Measurements from ENCODE around the gene DPPA2. TPM values are rescaled to one million over a fixed set of nuclear protein-coding genes. Genes with fewer than 3 reads are reported as not detected.

The DPPA2 gene
- total and polyA plus RNA-seq, 2 of the 8 experiments (the other 6 are each of a cell fraction or from before 2014, with no cell fraction given): 7.8 to 12.6 TPM

DNA sequence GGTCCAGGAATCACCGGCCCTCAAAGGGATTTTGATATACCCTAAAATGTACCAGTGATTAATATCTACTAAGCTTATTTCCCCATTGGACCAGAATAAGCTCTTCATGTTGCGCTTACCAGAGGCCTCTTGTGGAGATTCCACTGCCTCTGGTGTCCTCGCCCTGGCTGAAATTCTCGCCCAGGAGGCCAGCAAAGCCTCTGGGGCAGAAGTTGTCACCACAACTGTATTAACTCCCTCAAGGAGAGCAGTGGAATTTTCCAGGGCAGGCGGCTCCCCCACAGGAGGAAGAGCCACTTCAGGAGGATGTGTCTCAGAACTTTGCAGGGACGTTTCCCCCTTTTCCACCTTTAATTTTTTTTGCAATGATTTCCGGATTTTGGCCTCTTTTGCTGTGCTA is 14.1 kb upstream of the DPPA2 start:
- H3K27me3 ChIP-seq (replicated peaks in 1 of 4; ENCODE audit: control insufficient read depth in 3 of 4, extremely low read depth in 1 of 4, insufficient read depth in 3 of 4, low read length in 3 of 4): no peaks in the 10 kb centered on the region
- H3K23ac ChIP-seq (ENCODE audit: insufficient read length): no peak overlapping the region
- H3K27ac ChIP-seq (ENCODE audit: low read depth, low read length): no peak overlapping the region
- ChIA-PET POLR2A (ENCODE audit: partially characterized antibody) (interaction anchor here (0.7 to 37.7 kb wide), 14 partner anchors 3 to 84 kb away, joined by 3 to 681 read pairs (median 5); partner anchors contain the start of genes DPPA2 and DPPA4), CTCF (ENCODE audit: partially characterized antibody) (interaction anchor here (0.6 to 1.8 kb wide), 8 partner anchors 14 to 77 kb away, joined by 3 to 7 read pairs (median 4); no protein-coding TSS in a partner anchor)
- H2BK120ac ChIP-seq (replicated peaks; ENCODE audit: low read depth, low read length): no peak overlapping the region
- H2BK20ac ChIP-seq (ENCODE audit: low read length): no peak overlapping the region
- no peak overlapping the region for H4K5ac ChIP-seq (ENCODE audit: insufficient read length, low read depth, low read length)
- no peaks in the 10 kb centered on the region; the same call in 1 of the 2 replicates for H3K79me1 ChIP-seq (ENCODE audit: low read depth, low read length)
- H4K20me1 ChIP-seq (replicated peaks in 1 of 2; ENCODE audit: control insufficient read depth in 1 of 2, insufficient read depth in 2 of 2, low read length in 2 of 2): peaks cover 36 to 52% of the 10 kb centered on the region in 2 experiments
- H4K91ac ChIP-seq (replicated peaks; ENCODE audit: insufficient read length, low read length): no peak overlapping the region
- no peak overlapping the region for H2AFZ ChIP-seq (ENCODE audit: low read length)
- peaks cover 13% of the 10 kb centered on the region for H3K23me2 ChIP-seq (ENCODE audit: low read depth, low read length)
- no peak overlapping the region for H3K14ac ChIP-seq (ENCODE audit: insufficient read length)
- H2BK5ac ChIP-seq (ENCODE audit: low read depth, low read length): no peak overlapping the region
- H2AK5ac ChIP-seq (ENCODE audit: low read depth, low read length): no peak overlapping the region
- H3K4ac ChIP-seq (replicated peaks; ENCODE audit: insufficient read length, low read depth, low read length): no peak overlapping the region
- no peaks in the 10 kb centered on the region for H3K9me3 ChIP-seq (ENCODE audit: insufficient read depth in 2 of 2, low read depth in 1 of 2, low read length in 1 of 2)
- peak overlapping the region in 1 of 4 experiments; percentile 36; a peak in 1 of 8 replicates for H3K4me3 ChIP-seq (ENCODE audit: extremely low read depth in 1 of 4, insufficient read depth in 2 of 4, low read depth in 3 of 4, low read length in 4 of 4)
- no peak overlapping the region for H2BK12ac ChIP-seq (ENCODE audit: low read depth, low read length)
- no peak overlapping the region for H4K8ac ChIP-seq (ENCODE audit: extremely low read depth, insufficient read depth, low read length)
- WGBS, 2 experiments (ENCODE audit: extremely low coverage in 1 of 2, insufficient coverage in 1 of 2, insufficient read length in 1 of 2, insufficient replicate concordance in 2 of 2, low coverage in 1 of 2, low lambda C conversion rate in 2 of 2, missing lambda C conversion rate in 1 of 2): 88% methylated on average over 7 of the region's 7 CpGs; no CpG with 5 or more reads in 1 of the 2 experiments
- peaks cover 29 to 71% of the 10 kb centered on the region in 2 experiments for H3K79me2 ChIP-seq (ENCODE audit: control insufficient read depth in 1 of 2, insufficient read depth in 2 of 2, low read length in 2 of 2)
- no peak overlapping the region for H2BK15ac ChIP-seq (ENCODE audit: low read length)
- H3K4me2 ChIP-seq (ENCODE audit: insufficient read depth in 1 of 2, low read depth in 2 of 2, low read length in 2 of 2): peak overlapping the region; percentile 13 to 28; a peak in 2 of 4 replicates
- peaks cover 35 to 100% (median 71%) of the 10 kb centered on the region in 4 experiments for H3K36me3 ChIP-seq (ENCODE audit: control insufficient read depth in 2 of 4, insufficient read depth in 4 of 4, low read length in 3 of 4)
- FAIRE-seq (no peak), DNase-seq (ENCODE audit: low read depth in 1 of 2, low spot score in 2 of 2) (no peak)
- no peak overlapping the region for H3K9ac ChIP-seq (replicated peaks in 1 of 4; ENCODE audit: extremely low read depth in 1 of 4, low read depth in 3 of 4, low read length in 3 of 4)
- no peak overlapping the region for H3K18ac ChIP-seq (ENCODE audit: extremely low read depth, low read length)
- peaks cover 7 to 11% (median 8%) of the 10 kb centered on the region in 4 experiments; a peak in 6 of 7 replicates for H3K4me1 ChIP-seq (replicated peaks in 1 of 4; ENCODE audit: control insufficient read depth in 3 of 4, insufficient read depth in 4 of 4, low read length in 3 of 4)
- H3K56ac ChIP-seq (replicated peaks; ENCODE audit: insufficient read length, low read depth, low read length): no peak overlapping the region
- no peak for TF ChIP-seq BRCA1 (IDR thresholded peaks at IDR 0.05; ENCODE audit: low read depth, low read length)
- no peak for TF ChIP-seq CBX5 (IDR thresholded peaks at IDR 0.05; ENCODE audit: low read depth, low read length)
- no peak for TF ChIP-seq PHF8 (conservative IDR thresholded peaks at IDR 0.05; ENCODE audit: low read depth, low read length)
